AG04450 (cell line): ENCODE measurements around the gene PHC3. TPM values are rescaled to one million over a fixed set of nuclear protein-coding genes. Genes with fewer than 3 reads are reported as not detected.
A peak's percentile ranks its signal among the peaks of the same experiment; 100 is the strongest.

ENCODE experiments used
- CTCF ChIA-PET: fragments of 300-600, 350-600 bp; formaldehyde crosslinking; extraction: SDS; loops from one replicate; lab custom pipeline; 2022; ENCODE audit warnings: antibody characterized with exemption, inconsistent platforms; lab: Charles Lee
- POLR2A ChIA-PET: fragments of 350-600 bp; formaldehyde crosslinking; extraction: SDS; loops from one replicate; lab custom pipeline; 2021; ENCODE audit warnings: antibody characterized with exemption, inconsistent platforms; lab: Yijun Ruan, JAX
- DNase-seq: peaks from one replicate; pipeline ENCODE4 v3.0.0-alpha.2; 2011; ENCODE audit warnings: low read depth, low spot score
- H3K27ac ChIP-seq: one replicate; pipeline ENCODE4 v1.5.1; 2012; ENCODE audit warnings: low read depth, low read length, control low read depth
- H3K27me3 ChIP-seq: one replicate; pipeline ENCODE4 v1.6.0; 2012; ENCODE audit warnings: low read length; ENCODE audit not compliant: control insufficient read depth, insufficient read depth
- H3K4me3 ChIP-seq: 2 replicates; pipeline ENCODE4 v1.5.1; 2011; ENCODE audit warnings: mild to moderate bottlenecking, low read depth, low read length, control low read depth
- H3K9me3 ChIP-seq: 2 replicates; pipeline ENCODE4 v1.5.1; 2012; ENCODE audit warnings: low read length; ENCODE audit not compliant: control insufficient read depth, insufficient read depth
- CTCF ChIP-seq: IDR thresholded peaks from 2 replicates; pipeline ENCODE4 v1.5.1; 2011; ENCODE audit warnings: low read depth, low read length, control low read depth, inconsistent platforms
- polyA plus RNA-seq: library from polyadenylated mRNA; depleted of rRNA; stranded (reverse); fragments of >200 nt; gene quantifications from 2 replicates; pipeline ENCODE4 v1.2.3, GENCODE V29; 2011

Gene PHC3
- polyA plus RNA-seq, 1 experiment: 58.0 TPM

GRCh38 chr3:170222647-170223541, 41.4 kb upstream of the PHC3 start:
- CTCF ChIA-PET: interaction anchor here (0.5 to 0.6 kb wide), 2 partner anchors 18 to 27 kb away, joined by 3 read pairs; no protein-coding TSS in a partner anchor
- Histone ChIP-seq H3K4me3 (peak overlapping the region; percentile 82), H3K27me3 (no peaks in the 10 kb centered on the region), H3K9me3 (no peaks in the 10 kb centered on the region), H3K27ac (peak overlapping the region; percentile 42)
- POLR2A ChIA-PET: interaction anchor here (0.5 to 1.4 kb wide), 3 partner anchors 10 to 75 kb away, joined by 3 to 14 read pairs (median 9); no protein-coding TSS in a partner anchor
- DNase-seq: no peak
- peak; percentile 34; the same call in 1 of the 2 replicates for TF ChIP-seq CTCF

DNA sequence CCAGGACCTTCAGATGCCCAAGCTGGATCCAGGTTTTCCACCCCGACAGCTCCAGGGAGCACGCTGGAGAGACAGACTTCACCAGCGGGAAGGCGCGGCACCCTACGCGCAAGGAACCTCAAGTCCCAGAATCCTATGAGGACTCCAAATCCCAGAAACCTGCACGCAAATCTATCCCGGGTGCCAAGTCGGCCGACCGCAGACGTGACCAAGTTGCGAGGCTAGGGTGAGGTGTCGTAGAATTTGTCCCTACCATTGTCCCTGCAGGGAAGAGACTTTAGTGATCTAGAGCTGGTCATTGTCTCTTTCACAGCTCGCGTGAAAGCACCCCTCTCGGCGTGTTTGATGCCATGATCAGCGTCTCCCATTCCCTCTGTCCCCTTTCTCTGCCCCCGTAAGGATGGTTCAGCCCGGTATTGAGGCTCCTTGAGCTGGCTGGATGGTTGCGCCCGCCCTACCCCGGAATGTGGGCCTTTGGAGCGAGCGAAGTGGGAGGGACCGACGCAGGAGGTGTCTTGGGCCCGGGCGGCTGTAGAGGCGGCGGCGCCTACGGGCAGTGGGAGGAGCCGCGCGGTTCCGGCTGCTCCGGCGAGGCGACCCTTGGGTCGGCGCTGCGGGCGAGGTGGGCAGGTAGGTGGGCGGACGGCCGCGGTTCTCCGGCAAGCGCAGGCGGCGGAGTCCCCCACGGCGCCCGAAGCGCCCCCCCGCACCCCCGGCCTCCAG, 40.6 kb upstream of the PHC3 start, which contains the start of gene PRKCI:
Gene PRKCI, plus strand, starts transcription at position 501 of the 723 bp plus-strand sequence. CDS start 246 bp downstream, outside the sequence.
- CTCF ChIA-PET: no interaction called here
- peak within 1 kb of the TSS; percentile 96 for H3K27ac ChIP-seq

DNA sequence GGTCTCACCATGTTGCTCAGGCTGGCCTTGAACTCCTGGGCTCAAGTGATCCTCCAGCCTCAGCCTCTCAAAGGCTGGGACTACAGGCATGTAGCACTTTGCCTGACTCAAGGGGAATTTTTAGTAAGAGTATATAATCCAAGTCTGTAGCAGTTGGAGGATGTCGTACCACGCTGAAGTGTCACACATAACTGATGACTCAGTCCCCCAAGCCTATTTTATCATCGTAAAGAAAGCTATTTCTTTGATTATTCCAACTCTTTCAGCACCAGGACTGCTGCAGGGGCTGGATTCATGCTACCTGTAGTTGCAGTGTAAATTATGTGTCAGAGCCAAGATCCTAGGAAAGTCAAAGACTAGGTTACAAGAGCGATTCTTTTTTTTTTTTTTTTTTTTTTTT, 39.3 kb upstream of the PHC3 start:
- DNase-seq: no peak
- no peaks in the 10 kb centered on the region for H3K27me3 ChIP-seq
- ChIA-PET POLR2A (no interaction called here), CTCF (no interaction called here)
- no peak overlapping the region for H3K27ac ChIP-seq
- TF ChIP-seq CTCF: no peak
- H3K9me3 ChIP-seq: no peaks in the 10 kb centered on the region; the same call in 1 of the 2 replicates
- no peak overlapping the region for H3K4me3 ChIP-seq

More for the DNA sequence above, 40.6 kb upstream of the PHC3 start, which contains the start of gene PRKCI:
- Histone ChIP-seq H3K27me3 (no peaks in the 10 kb centered on the region), H3K4me3 (peak within 1 kb of the TSS; percentile 82), H3K9me3 (no peaks in the 10 kb centered on the region; the same call in 1 of the 2 replicates)
- DNase-seq: peak; percentile 94
- POLR2A ChIA-PET: interaction anchor here (0.5 to 1.4 kb wide), 4 partner anchors 11 to 648 kb away, joined by 3 to 14 read pairs (median 6); partner anchors contain the start of gene RPL22L1
- no peak for TF ChIP-seq CTCF

DNA sequence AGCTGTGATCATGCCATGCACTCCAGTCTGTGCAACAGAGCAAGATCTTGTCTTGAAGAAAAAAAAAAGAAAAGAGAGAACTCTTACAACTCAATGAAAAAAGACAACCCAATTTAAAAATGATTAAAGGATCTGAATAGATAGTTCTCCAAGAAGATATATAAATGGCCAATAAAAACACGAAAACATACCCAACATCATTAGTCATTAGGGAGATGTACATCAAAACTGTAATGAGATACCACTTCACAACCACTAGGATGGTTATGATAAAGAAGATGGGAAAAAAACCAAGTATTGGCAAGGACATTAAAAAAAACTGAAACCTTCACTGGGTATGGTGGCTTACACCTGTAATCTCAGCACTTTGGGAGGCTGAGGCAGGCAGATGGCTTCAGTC, 38.3 kb upstream of the PHC3 start:
- POLR2A ChIA-PET: no interaction called here
- H3K27me3 ChIP-seq: no peaks in the 10 kb centered on the region
- H3K9me3 ChIP-seq: no peaks in the 10 kb centered on the region; the same call in 1 of the 2 replicates
- H3K4me3 ChIP-seq: no peak overlapping the region
- DNase-seq: no peak
- CTCF ChIA-PET: interaction anchor here (1.3 kb wide), 1 partner anchor 31 kb away, joined by 5 read pairs; no protein-coding TSS in a partner anchor
- TF ChIP-seq CTCF: no peak
- no peak overlapping the region for H3K27ac ChIP-seq
